Measurements from ENCODE around the gene GSG1L.

GSG1L gene

GRCh38 chr16:28013392-28013791, 50.1 kb downstream of the GSG1L start:
- no peak for DNase-seq (ENCODE audit: low read depth)
- H3K4me3 ChIP-seq (ENCODE audit: low read depth, low read length): no peak overlapping the region
- TF ChIP-seq, protein P1, sequence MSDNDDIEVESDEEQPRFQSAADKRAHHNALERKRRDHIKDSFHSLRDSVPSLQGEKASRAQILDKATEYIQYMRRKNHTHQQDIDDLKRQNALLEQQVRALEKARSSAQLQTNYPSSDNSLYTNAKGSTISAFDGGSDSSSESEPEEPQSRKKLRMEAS (IDR thresholded peaks at IDR 0.05; ENCODE audit: low read depth, low read length): no peak
- TF ChIP-seq, protein P2, sequence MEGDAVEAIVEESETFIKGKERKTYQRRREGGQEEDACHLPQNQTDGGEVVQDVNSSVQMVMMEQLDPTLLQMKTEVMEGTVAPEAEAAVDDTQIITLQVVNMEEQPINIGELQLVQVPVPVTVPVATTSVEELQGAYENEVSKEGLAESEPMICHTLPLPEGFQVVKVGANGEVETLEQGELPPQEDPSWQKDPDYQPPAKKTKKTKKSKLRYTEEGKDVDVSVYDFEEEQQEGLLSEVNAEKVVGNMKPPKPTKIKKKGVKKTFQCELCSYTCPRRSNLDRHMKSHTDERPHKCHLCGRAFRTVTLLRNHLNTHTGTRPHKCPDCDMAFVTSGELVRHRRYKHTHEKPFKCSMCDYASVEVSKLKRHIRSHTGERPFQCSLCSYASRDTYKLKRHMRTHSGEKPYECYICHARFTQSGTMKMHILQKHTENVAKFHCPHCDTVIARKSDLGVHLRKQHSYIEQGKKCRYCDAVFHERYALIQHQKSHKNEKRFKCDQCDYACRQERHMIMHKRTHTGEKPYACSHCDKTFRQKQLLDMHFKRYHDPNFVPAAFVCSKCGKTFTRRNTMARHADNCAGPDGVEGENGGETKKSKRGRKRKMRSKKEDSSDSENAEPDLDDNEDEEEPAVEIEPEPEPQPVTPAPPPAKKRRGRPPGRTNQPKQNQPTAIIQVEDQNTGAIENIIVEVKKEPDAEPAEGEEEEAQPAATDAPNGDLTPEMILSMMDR (IDR thresholded peaks at IDR 0.05; ENCODE audit: low read depth, low read length): no peak
- TF ChIP-seq POLR2A (IDR thresholded peaks at IDR 0.05; ENCODE audit: extremely low read depth, insufficient read length) (no peak), MYC (IDR thresholded peaks at IDR 0.05; ENCODE audit: low read depth, low read length) (no peak)

DNA sequence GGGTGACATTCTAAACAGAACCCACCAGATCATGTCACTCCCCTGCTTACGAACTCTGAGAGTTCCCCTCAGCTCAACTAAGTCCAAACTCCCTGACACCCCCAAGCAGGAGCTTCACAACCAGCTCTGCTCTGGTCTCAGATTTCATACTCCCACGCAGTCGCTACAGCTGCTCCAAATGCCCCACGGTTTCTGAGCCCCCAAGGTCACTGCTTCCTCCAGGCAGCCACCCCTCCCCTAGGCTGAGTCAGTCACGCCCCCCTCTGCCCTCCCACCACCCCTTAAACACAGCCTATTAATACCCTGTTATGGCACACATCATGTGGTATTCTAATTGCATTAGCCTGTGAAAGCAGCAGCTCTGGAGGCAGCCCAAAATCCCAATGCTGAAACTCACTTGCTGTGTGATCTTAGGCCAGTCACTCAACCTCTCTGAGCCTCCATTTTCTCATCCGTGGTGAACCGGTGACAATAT, 51.5 kb downstream of the GSG1L start:
- TF ChIP-seq MYC (IDR thresholded peaks at IDR 0.05; ENCODE audit: low read depth, low read length) (peak; percentile 73), POLR2A (IDR thresholded peaks at IDR 0.05; ENCODE audit: extremely low read depth, insufficient read length) (peak; percentile 22)
- TF ChIP-seq, protein P2 (IDR thresholded peaks at IDR 0.05; ENCODE audit: low read depth, low read length): no peak
- TF ChIP-seq, protein P1 (IDR thresholded peaks at IDR 0.05; ENCODE audit: low read depth, low read length): peak; percentile 36
- no peak overlapping the region for H3K4me3 ChIP-seq (ENCODE audit: low read depth, low read length)
- DNase-seq (ENCODE audit: low read depth): peak; percentile 92

GRCh38 chr16:28011223-28011622, 52.3 kb downstream of the GSG1L start:
- DNase-seq (ENCODE audit: low read depth): peak; percentile 75
- TF ChIP-seq MYC (IDR thresholded peaks at IDR 0.05; ENCODE audit: low read depth, low read length) (peak; percentile 70), POLR2A (IDR thresholded peaks at IDR 0.05; ENCODE audit: extremely low read depth, insufficient read length) (no peak)
- TF ChIP-seq, protein P1 (IDR thresholded peaks at IDR 0.05; ENCODE audit: low read depth, low read length): peak; percentile 72
- H3K4me3 ChIP-seq (ENCODE audit: low read depth, low read length): no peak overlapping the region

GRCh38 chr16:28010671-28011070, 52.8 kb downstream of the GSG1L start:
- TF ChIP-seq, protein P2 (IDR thresholded peaks at IDR 0.05; ENCODE audit: low read depth, low read length): no peak
- TF ChIP-seq POLR2A (IDR thresholded peaks at IDR 0.05; ENCODE audit: extremely low read depth, insufficient read length): peak; percentile 23
- TF ChIP-seq MYC (IDR thresholded peaks at IDR 0.05; ENCODE audit: low read depth, low read length): peak; percentile 15; the same call in 1 of the 2 replicates
- TF ChIP-seq, protein P1 (IDR thresholded peaks at IDR 0.05; ENCODE audit: low read depth, low read length): no peak; the same call in 1 of the 2 replicates
- peak; percentile 80 for DNase-seq (ENCODE audit: low read depth)
- no peak overlapping the region for H3K4me3 ChIP-seq (ENCODE audit: low read depth, low read length)

- H3K4me3 ChIP-seq (ENCODE audit: low read depth, low read length): no peak overlapping the region
- no peak for DNase-seq (ENCODE audit: low read depth)
- TF ChIP-seq, protein P1 (IDR thresholded peaks at IDR 0.05; ENCODE audit: low read depth, low read length): no peak
- TF ChIP-seq POLR2A (IDR thresholded peaks at IDR 0.05; ENCODE audit: extremely low read depth, insufficient read length) (no peak), MYC (IDR thresholded peaks at IDR 0.05; ENCODE audit: low read depth, low read length) (no peak)
- TF ChIP-seq, protein P2 (IDR thresholded peaks at IDR 0.05; ENCODE audit: low read depth, low read length): no peak
Observed at GRCh38 chr16:28009586-28010373, 53.7 kb downstream of the GSG1L start.

- TF ChIP-seq POLR2A (IDR thresholded peaks at IDR 0.05; ENCODE audit: extremely low read depth, insufficient read length) (no peak), MYC (IDR thresholded peaks at IDR 0.05; ENCODE audit: low read depth, low read length) (no peak)
- TF ChIP-seq, protein P1 (IDR thresholded peaks at IDR 0.05; ENCODE audit: low read depth, low read length): no peak
- TF ChIP-seq, protein P2 (IDR thresholded peaks at IDR 0.05; ENCODE audit: low read depth, low read length): no peak
- no peak overlapping the region for H3K4me3 ChIP-seq (ENCODE audit: low read depth, low read length)
- DNase-seq (ENCODE audit: low read depth): no peak
Observed at GRCh38 chr16:28003923-28004322, 59.6 kb downstream of the GSG1L start.

Measured in NB4 (cell line).